ENCODE data around the gene MAP2K4.

MAP2K4 gene

GRCh38 chr17:12041312-12041711 lies 20.6 kb downstream of the MAP2K4 start:
- no peak for DNase-seq

DNA sequence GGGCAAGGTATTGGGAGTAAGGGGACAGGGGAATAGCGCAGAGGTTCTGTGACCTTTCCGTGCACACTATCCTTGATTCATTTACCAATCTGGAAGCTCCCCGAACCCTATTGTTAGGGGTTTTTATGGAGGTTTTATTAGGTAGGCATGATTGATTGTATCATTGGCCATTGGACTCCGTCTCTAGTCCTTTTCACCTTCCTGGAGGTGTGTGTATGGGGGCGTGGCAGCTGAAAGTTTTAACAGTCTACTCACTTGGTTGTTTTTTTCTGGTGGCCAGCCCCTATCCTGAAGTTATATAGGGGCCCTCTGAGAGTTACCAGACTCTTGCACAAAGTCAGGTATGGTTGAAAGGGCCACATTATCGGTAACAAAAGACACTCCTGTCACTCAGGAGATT lies 23.0 kb downstream of the MAP2K4 start:
- DNase-seq: no peak

GRCh38 chr17:12046786-12047185 lies 26.1 kb downstream of the MAP2K4 start:
- peak; percentile 42 for DNase-seq

GRCh38 chr17:12047681-12048376 lies 27.2 kb downstream of the MAP2K4 start:
- DNase-seq: peak; percentile 76

GRCh38 chr17:12048843-12049473 lies 28.3 kb downstream of the MAP2K4 start:
- no peak for DNase-seq

- DNase-seq: no peak
These were observed 30.1 kb downstream of the MAP2K4 start for GRCh38 chr17:12050646-12051225.

GRCh38 chr17:12053552-12053951 lies 32.9 kb downstream of the MAP2K4 start:
- peak; percentile 58 for DNase-seq

- no peak for DNase-seq
These were observed 35.2 kb downstream of the MAP2K4 start for GRCh38 chr17:12055889-12056288.

DNA sequence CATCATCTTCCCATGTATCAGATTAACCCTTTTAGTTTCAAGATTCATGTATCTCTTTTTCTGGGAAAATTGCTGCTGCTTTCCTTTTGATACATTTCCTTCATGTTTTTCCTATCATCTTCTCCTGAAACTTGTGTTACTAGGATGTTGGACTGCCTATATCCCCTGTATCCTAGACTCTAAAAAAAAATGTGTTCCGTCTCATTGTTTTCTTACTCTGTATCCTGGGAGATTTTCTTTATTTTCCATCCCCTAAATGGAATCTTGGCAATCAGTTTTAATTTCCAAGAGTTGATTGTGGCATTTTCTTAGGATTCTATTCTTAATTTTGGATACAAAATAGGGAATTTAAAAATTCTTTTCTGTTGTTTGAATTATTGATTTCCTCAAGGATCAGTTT lies 36.8 kb downstream of the MAP2K4 start:
- DNase-seq: no peak

- DNase-seq: no peak
These were observed 37.9 kb downstream of the MAP2K4 start for GRCh38 chr17:12058535-12058934.

DNA sequence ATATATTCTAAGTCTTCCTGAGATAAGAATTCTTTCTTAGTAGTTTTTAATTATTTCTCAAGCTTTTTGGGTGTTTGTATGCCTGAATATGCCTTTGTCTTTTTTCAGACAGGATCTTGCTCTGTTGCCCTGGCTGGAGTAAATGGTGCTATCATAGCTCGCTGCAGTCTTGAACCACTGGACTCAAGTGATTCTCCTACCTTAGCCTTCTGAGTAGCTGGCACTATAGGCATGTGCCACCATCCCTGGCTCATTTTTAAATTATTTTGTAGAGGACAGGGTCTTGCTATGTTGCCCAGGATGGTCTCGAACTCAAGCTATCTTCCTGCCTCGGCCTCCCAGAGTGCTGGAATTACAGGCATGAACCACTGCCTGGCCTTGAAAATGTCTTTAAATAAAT lies 41.6 kb downstream of the MAP2K4 start:
- no peak for DNase-seq

GRCh38 chr17:12064395-12064794 lies 43.7 kb downstream of the MAP2K4 start:
- DNase-seq: no peak

GRCh38 chr17:12067485-12067884 lies 46.8 kb downstream of the MAP2K4 start:
- DNase-seq: no peak

DNA sequence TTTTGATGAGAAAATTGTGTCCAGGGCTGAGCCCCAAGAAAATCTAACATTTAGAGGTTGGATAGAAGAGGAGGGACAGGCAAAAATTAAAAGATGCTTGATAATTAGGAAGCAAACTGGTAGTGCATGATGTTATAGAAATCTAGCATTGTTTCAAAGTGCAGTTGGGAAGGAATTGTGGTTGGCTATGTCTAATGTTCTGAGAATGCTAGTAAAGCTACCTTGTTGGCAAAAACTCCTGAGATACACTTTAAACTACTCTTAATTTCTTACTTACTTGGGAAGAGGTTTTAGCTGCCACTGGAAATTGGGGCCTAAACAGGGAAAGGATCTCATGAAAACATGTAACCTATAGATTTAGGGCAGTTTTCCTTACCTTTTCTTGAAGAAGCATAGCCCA lies 48.3 kb downstream of the MAP2K4 start:
- no peak for DNase-seq

- no peak for DNase-seq
These were observed 49.9 kb downstream of the MAP2K4 start for GRCh38 chr17:12070561-12070960.

GRCh38 chr17:12074346-12074745 lies 53.7 kb downstream of the MAP2K4 start:
- DNase-seq: no peak

DNA sequence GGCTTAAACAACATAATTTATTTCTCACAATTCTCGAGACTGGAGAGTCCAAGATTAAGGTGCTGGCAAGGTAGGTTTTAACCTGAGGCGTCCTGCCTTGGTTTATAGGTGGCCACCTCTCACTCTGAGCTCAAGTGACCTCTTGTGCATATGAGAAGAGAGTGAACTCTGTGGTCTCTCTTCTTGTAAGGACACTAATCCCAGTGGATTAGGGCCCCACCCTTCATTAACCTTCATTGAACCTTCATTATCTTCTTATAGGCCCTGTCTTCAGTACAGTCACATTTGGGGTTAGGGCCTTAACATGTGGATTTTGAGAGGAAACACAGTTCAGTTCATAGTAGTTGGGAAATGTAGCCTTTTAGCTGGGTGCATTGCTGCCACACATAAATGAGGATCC lies 57.1 kb downstream of the MAP2K4 start:
- DNase-seq: no peak

DNA sequence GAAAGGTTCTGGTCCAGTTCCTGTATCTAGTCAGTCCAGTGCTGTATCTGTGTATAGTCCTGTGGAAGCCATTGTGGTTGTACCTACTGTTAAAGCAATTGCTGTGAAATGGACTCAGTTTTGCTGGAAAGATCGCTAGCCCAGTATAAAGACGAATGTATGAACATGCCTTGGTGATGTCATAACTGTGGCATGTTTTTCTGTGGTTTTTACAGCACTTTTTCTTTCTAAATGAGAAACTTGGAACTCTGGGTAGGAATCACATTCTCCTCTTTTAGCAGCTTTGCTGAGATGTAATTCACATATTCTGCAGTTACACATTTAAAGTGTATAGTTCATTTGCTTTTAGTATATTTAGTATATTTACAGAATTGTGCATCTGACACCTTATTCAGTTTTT lies 58.1 kb downstream of the MAP2K4 start:
- DNase-seq: no peak

GRCh38 chr17:12081720-12082119 lies 61.0 kb downstream of the MAP2K4 start:
- DNase-seq: no peak

- peak; percentile 14 for DNase-seq
These were observed 64.6 kb downstream of the MAP2K4 start for GRCh38 chr17:12085076-12085949.

GRCh38 chr17:12088035-12088434 lies 67.4 kb downstream of the MAP2K4 start:
- DNase-seq: no peak

DNA sequence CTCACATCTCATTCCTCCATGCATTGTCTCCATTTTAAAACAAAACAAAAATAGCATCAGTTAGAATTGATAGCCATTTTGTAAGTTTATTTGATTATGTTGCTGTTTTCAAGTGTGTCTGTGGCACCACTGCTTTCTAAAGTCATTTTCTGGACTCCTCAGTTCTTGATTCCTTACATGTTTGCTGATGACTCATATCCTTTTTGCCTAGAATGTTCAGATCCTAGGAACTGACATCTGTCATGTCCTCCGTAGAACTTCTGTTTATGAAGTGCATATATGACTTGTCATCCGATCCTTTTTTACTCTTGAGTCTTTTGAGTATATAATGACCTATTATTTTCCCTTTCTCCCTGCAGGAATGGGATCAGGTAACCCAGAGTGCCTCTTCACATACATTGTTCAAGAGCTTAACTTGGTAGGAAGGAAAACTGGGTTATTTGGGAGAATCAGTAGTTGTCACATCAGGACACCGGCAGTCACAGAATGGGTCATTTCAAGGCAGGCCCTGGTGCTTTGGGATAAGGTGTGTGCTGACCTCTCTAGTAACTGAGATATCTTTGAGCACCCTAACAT lies 69.2 kb downstream of the MAP2K4 start:
- no peak for DNase-seq

- DNase-seq: no peak
These were observed 73.7 kb downstream of the MAP2K4 start for GRCh38 chr17:12094336-12094735.

Measured in hematopoietic multipotent progenitor cell treated with erythropoietin and hydrocortisone succinate and interleukin-3 and kit ligand, for 8 days (in vitro differentiated cells).